Neural cell (in vitro differentiated cells): ENCODE measurements around the gene PRKG1. TPM values are rescaled to one million over a fixed set of nuclear protein-coding genes. Genes with fewer than 3 reads are reported as not detected.

Experiments
- H2AFZ ChIP-seq: fragments of 200-600, 300-800 bp; sonication (generic), shearing (Covaris generic); 2 replicates; pipeline ENCODE4 v1.6.0; 2014; ENCODE audit warnings: low read depth, mild to moderate bottlenecking, antibody characterized with exemption, low read length, moderate library complexity
- H3F3A ChIP-seq: fragments of 200-600 bp; shearing (Covaris generic); 2 replicates; pipeline ENCODE4 v1.6.1; 2016; ENCODE audit warnings: mild to moderate bottlenecking, moderate library complexity, mixed read lengths, antibody characterized with exemption, low read length; ENCODE audit not compliant: insufficient read depth, poor library complexity, severe bottlenecking
- H3K27ac ChIP-seq: fragments of 200-600, 300-800 bp; sonication (generic), shearing (Covaris generic); 2 replicates; pipeline ENCODE4 v1.5.1; 2014; ENCODE audit warnings: mild to moderate bottlenecking, low read length, moderate library complexity
- H3K27me3 ChIP-seq: fragments of 300-800, 200-600 bp; sonication (generic), shearing (Covaris generic); 2 replicates; pipeline ENCODE4 v1.6.0; 2014; ENCODE audit warnings: mild to moderate bottlenecking, low read depth, low read length, moderate library complexity; ENCODE audit not compliant: insufficient read depth
- H3K36me3 ChIP-seq: fragments of 300-800, 200-600 bp; sonication (generic), shearing (Covaris generic); 2 replicates; pipeline ENCODE4 v1.5.1; 2014; ENCODE audit warnings: mild to moderate bottlenecking, antibody characterized with exemption, low read length, moderate library complexity; ENCODE audit not compliant: insufficient read depth
- H3K4me2 ChIP-seq: fragments of 300-800, 200-600 bp; sonication (generic), shearing (Covaris generic); 2 replicates; pipeline ENCODE4 v1.6.0; 2014; ENCODE audit warnings: mild to moderate bottlenecking, low read length
- H3K4me3 ChIP-seq: fragments of 300-800, 200-600 bp; sonication (generic), shearing (Covaris generic); 2 replicates; pipeline ENCODE4 v1.5.1; 2014; ENCODE audit warnings: mild to moderate bottlenecking, low read length, moderate library complexity
- H3K79me2 ChIP-seq: fragments of 200-600 bp; shearing (Covaris generic); replicated peaks from 2 replicates; pipeline ENCODE4 v1.6.0; 2014; ENCODE audit warnings: mild to moderate bottlenecking, low read length, moderate library complexity; ENCODE audit not compliant: insufficient read depth
- H3K9ac ChIP-seq: fragments of 300-800, 200-600 bp; sonication (generic), shearing (Covaris generic); 2 replicates; pipeline ENCODE4 v1.6.1; 2016; ENCODE audit warnings: mild to moderate bottlenecking, low read length, mixed read lengths
- H3K9me2 ChIP-seq: fragments of 200-600 bp; shearing (Covaris generic); 2 replicates; pipeline ENCODE4 v1.6.1; 2016; ENCODE audit warnings: mild to moderate bottlenecking, low read length, mixed read lengths; ENCODE audit not compliant: insufficient read depth
- H3K9me3 ChIP-seq: fragments of 200-600, 300-800 bp; sonication (generic), shearing (Covaris generic); 2 replicates; pipeline ENCODE4 v1.6.1; 2016; ENCODE audit warnings: mild to moderate bottlenecking, mixed run types, low read length, moderate library complexity, mixed read lengths
- H4K20me1 ChIP-seq: fragments of 200-600 bp; shearing (Covaris generic); 2 replicates; pipeline ENCODE4 v1.6.1; 2016; ENCODE audit warnings: mild to moderate bottlenecking, mixed run types; ENCODE audit not compliant: insufficient read depth
- CTCF ChIP-seq: fragments of 450-650 bp; IDR thresholded peaks from 2 replicates; pipeline ENCODE4 v1.5.1; 2014; ENCODE audit warnings: antibody characterized with exemption, mild to moderate bottlenecking, moderate library complexity; ENCODE audit not compliant: poor library complexity, severe bottlenecking
- EP300 ChIP-seq: fragments of 450-650 bp; conservative IDR thresholded peaks from 2 replicates; pipeline ENCODE4 v1.6.1; 2014; ENCODE audit warnings: antibody characterized with exemption, mild to moderate bottlenecking, moderate library complexity; ENCODE audit not compliant: poor library complexity, severe bottlenecking
- EZH2 ChIP-seq: fragments of 200-600, 300-800 bp; shearing (Covaris generic), sonication (generic); IDR thresholded peaks from 2 replicates; pipeline ENCODE4 v1.6.1; 2014; ENCODE audit warnings: antibody characterized with exemption, low read length, borderline replicate concordance, mild to moderate bottlenecking; ENCODE audit not compliant: insufficient read depth, poor library complexity, severe bottlenecking
- MXI1 ChIP-seq: fragments of 450-650 bp; conservative IDR thresholded peaks from 2 replicates; pipeline ENCODE4 v1.6.1; 2014; ENCODE audit warnings: antibody characterized with exemption, mild to moderate bottlenecking; ENCODE audit not compliant: poor library complexity, severe bottlenecking
- POLR2AphosphoS5 ChIP-seq: IDR thresholded peaks from 2 replicates; pipeline ENCODE4 v1.6.1; 2012
- RAD21 ChIP-seq: fragments of 450-650 bp; conservative IDR thresholded peaks from 2 replicates; pipeline ENCODE4 v1.6.1; 2014; ENCODE audit warnings: antibody characterized with exemption, mild to moderate bottlenecking, moderate library complexity
- REST ChIP-seq: IDR thresholded peaks from 2 replicates; pipeline ENCODE4 v1.6.1; 2012; ENCODE audit warnings: borderline replicate concordance
- SMC3 ChIP-seq: fragments of 450-650 bp; conservative IDR thresholded peaks from 2 replicates; pipeline ENCODE4 v1.6.1; 2014; ENCODE audit warnings: antibody characterized with exemption, mild to moderate bottlenecking, moderate library complexity; ENCODE audit not compliant: poor library complexity
- TAF1 ChIP-seq: IDR thresholded peaks from 2 replicates; pipeline ENCODE4 v1.6.1; 2012; ENCODE audit warnings: low read depth
- polyA plus RNA-seq: library from polyadenylated mRNA; depleted of rRNA; stranded (reverse); fragments of >200 nt; gene quantifications from 2 replicates; pipeline ENCODE4 v1.2.3, GENCODE V29; 2014

Gene PRKG1
- polyA plus RNA-seq, 1 donor from 2014 or later = 2.2 TPM

GRCh38 chr10:52040486-52040885 is 966.2 kb downstream of the PRKG1 start:
- H3K9me3 ChIP-seq = no peaks in the 10 kb centered on the region
- H3K36me3 ChIP-seq = no peaks in the 10 kb centered on the region
- no peak overlapping the region for H3K4me2 ChIP-seq
- no peaks in the 10 kb centered on the region for H4K20me1 ChIP-seq
- H3K9ac ChIP-seq = no peak overlapping the region
- no peaks in the 10 kb centered on the region for H3F3A ChIP-seq
- H3K79me2 ChIP-seq = no peaks in the 10 kb centered on the region
- H3K27ac ChIP-seq = no peak overlapping the region
- H3K27me3 ChIP-seq = no peaks in the 10 kb centered on the region
- H3K9me2 ChIP-seq = no peaks in the 10 kb centered on the region
- H3K4me3 ChIP-seq = no peak overlapping the region
- TF ChIP-seq CTCF = no peak
- TF ChIP-seq EZH2 = no peak
- TF ChIP-seq RAD21 = no peak
- H2AFZ ChIP-seq = no peak overlapping the region

GRCh38 chr10:52043811-52044210 is 969.5 kb downstream of the PRKG1 start:
- Histone ChIP-seq H2AFZ (no peak overlapping the region), H3K4me2 (no peak overlapping the region), H3K79me2 (no peaks in the 10 kb centered on the region), H3K9me2 (no peaks in the 10 kb centered on the region), H3K36me3 (no peaks in the 10 kb centered on the region), H3K27me3 (no peaks in the 10 kb centered on the region), H3K9me3 (no peaks in the 10 kb centered on the region), H3K27ac (no peak overlapping the region), H3F3A (no peaks in the 10 kb centered on the region), H3K4me3 (no peak overlapping the region), H4K20me1 (no peaks in the 10 kb centered on the region), H3K9ac (no peak overlapping the region)
- TF ChIP-seq POLR2AphosphoS5 (no peak), TAF1 (no peak), CTCF (no peak), MXI1 (no peak), RAD21 (no peak), EP300 (no peak), EZH2 (no peak), SMC3 (no peak), REST (no peak)
